ENCODE results near the gene AP5B1. TPM values are rescaled to one million over a fixed set of nuclear protein-coding genes. Genes with fewer than 3 reads are reported as not detected.

AP5B1 gene
- total and polyA plus RNA-seq, 9 of the 15 experiments (the other 6 are each of a cell fraction or from before 2014, with no cell fraction given) = 0.51 to 24.2 (median 5.1) TPM

- WGBS (ENCODE audit: insufficient coverage, low coverage, missing lambda C conversion rate) = 8% methylated on average over 61 of the region's 74 CpGs
- POLR2A ChIA-PET = interaction anchor here (0.7 to 3.5 kb wide), 5 partner anchors 37 to 154 kb away, joined by 3 to 12 read pairs (median 3); partner anchors contain the start of genes AP5B1 and RNASEH2C
- H3K27ac ChIP-seq (ENCODE audit: extremely low read depth, low read depth, low read length) = peak overlapping the region; percentile 34; the same call in 1 of the 3 replicates
- TF ChIP-seq ZNF75A (CRISPR knock-in tag; IDR thresholded peaks at IDR 0.05) (no peak), ZNF79 (CRISPR knock-in tag; IDR thresholded peaks at IDR 0.05; ENCODE audit: low read depth) (no peak), FIP1L1 (IDR thresholded peaks at IDR 0.05; ENCODE audit: low read depth, low read length, poor library complexity, severe bottlenecking) (peak; percentile 60), CREBBP (IDR thresholded peaks at IDR 0.05; ENCODE audit: low read depth, low read length) (no peak), HNRNPL (IDR thresholded peaks at IDR 0.05; ENCODE audit: low read depth, low read length) (no peak), SMARCA5 (IDR thresholded peaks at IDR 0.05) (peak; percentile 91), SPI1 (IDR thresholded peaks at IDR 0.05; ENCODE audit: borderline replicate concordance, low read depth, low read length) (no peak), GATAD2A (IDR thresholded peaks at IDR 0.05) (no peak), SP1 (CRISPR knock-in tag; IDR thresholded peaks at IDR 0.05) (peak; percentile 62; the same call in 1 of the 2 replicates), ZNF3 (CRISPR knock-in tag; IDR thresholded peaks at IDR 0.05) (no peak), MITF (IDR thresholded peaks at IDR 0.05) (peak; percentile 79), LEF1 (IDR thresholded peaks at IDR 0.05) (no peak), CAMTA2 (CRISPR knock-in tag; conservative IDR thresholded peaks at IDR 0.05) (no peak)
These were observed 37.3 kb upstream of the AP5B1 start for GRCh38 chr11:65817835-65818680.

More at GRCh38 chr11:65817835-65818680, 37.3 kb upstream of the AP5B1 start:
- H3K79me2 ChIP-seq (ENCODE audit: control insufficient read depth, insufficient read depth, low read length) = no peaks in the 10 kb centered on the region
- in situ Hi-C loops (cut with MboI) = no loop called here
- intact Hi-C loops (cut with micrococcal nuclease) = loop anchor here (1.0 to 10.0 kb wide), 5 partner anchors 36 to 273 kb away; partner anchors contain the start of gene AP5B1
- peaks cover 3 to 4% of the 10 kb centered on the region in 2 experiments; a peak in 1 of 5 replicates for H3K27me3 ChIP-seq (ENCODE audit: control insufficient read depth in 2 of 2, insufficient read depth in 2 of 2, low read length in 2 of 2)
- FAIRE-seq (peak; percentile 87), ATAC-seq (peak; percentile 96), DNase-seq (ENCODE audit: extremely low read depth in 1 of 4, low spot score in 3 of 4) (peak; percentile 94 to 97 (median 96))
- peaks cover 0 to 17% of the 10 kb centered on the region in 2 experiments; a peak in 2 of 5 replicates for H3K4me1 ChIP-seq (replicated peaks in 1 of 2; ENCODE audit: control insufficient read depth in 2 of 2, insufficient read depth in 2 of 2, low read length in 2 of 2)
- no peaks in the 10 kb centered on the region for H3K36me3 ChIP-seq (ENCODE audit: control insufficient read depth, insufficient read depth, low read length)
- CTCF ChIA-PET (ENCODE audit: low intra/inter-chr PET ratio) = interaction anchor here (0.6 to 3.1 kb wide), 20 partner anchors 10 to 435 kb away, joined by 3 to 45 read pairs (median 4); partner anchors contain the start of genes AP5B1, CFL1, FIBP and KAT5
- H3K9me1 ChIP-seq (ENCODE audit: control insufficient read depth, insufficient read depth, low read length) = no peaks in the 10 kb centered on the region
- no peaks in the 10 kb centered on the region for H4K20me1 ChIP-seq (replicated peaks; ENCODE audit: control insufficient read depth, insufficient read depth, low read length)
- no peaks in the 10 kb centered on the region for H3K9me3 ChIP-seq (replicated peaks; ENCODE audit: control insufficient read depth, insufficient read depth, low read depth, low read length)
- H3K9ac ChIP-seq (ENCODE audit: insufficient read depth in 1 of 2, low read depth in 2 of 2, low read length in 2 of 2) = peak overlapping the region; percentile 63 to 94
- H3K4me2 ChIP-seq (ENCODE audit: insufficient read depth, low read length) = peak overlapping the region; percentile 78
- BruUV-seq (replicated peaks) = no TSS peak
- peak overlapping the region; percentile 97 for H2AFZ ChIP-seq (ENCODE audit: low read depth, low read length)
- peak overlapping the region; percentile 49 for H3K4me3 ChIP-seq
